Hematopoietic multipotent progenitor cell treated with erythropoietin and hydrocortisone succinate and interleukin-3 and kit ligand, for 15 days (in vitro differentiated cells): ENCODE data around the gene IBTK.
"Not testable (repeated sequence)": the region's sequence is repeated elsewhere in the genome, so short reads cannot be mapped to it uniquely, and the experiment has no call there.

Experiments used
- DNase-seq: peaks from one replicate; pipeline ENCODE4 v3.0.0-alpha.2; 2015; ENCODE audit warnings: low spot score

Gene IBTK

DNA sequence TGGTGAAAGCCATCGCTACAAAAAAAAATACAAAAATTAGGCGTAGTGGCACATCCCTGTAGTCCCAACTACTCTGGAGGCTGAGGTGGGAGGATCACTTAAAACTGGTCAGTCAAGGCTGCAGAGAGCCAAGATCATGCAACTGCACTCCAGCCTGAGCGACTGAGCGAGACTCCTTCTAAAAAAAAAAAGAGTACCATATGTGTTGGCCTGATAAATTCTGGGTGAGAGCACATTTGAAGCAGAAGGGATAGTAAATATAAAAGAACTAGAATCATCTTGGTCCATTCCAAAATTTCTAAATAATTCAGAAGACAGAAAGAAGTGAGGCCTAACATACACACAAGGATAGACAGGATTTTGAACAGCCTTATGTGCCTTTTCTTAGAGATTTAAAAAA is 2.2 kb downstream of the IBTK start:
- no peak for DNase-seq

GRCh38 chr6:82243884-82244283 is 3.7 kb downstream of the IBTK start:
- DNase-seq = no peak

- DNase-seq = no peak
Measured at GRCh38 chr6:82240186-82240585, 7.4 kb downstream of the IBTK start.

DNA sequence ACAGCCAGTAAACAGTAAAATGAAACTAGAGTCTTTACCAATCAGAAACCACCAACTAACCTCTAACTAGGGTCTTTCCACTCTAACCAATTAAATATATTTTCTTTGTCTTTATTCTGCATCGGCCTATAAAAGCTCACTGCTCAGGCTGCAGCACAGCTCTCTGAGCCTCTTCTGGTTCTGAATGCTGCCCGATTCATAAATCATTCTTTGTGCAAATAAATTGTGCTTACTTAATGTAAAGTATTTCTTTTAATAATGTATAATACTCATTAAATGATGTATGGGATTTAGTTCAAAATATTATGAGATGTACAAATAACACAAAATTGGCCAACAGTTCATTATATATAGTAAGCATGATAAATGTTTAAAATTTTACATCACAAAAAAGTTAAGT is 7.9 kb downstream of the IBTK start:
- no peak for DNase-seq

DNA sequence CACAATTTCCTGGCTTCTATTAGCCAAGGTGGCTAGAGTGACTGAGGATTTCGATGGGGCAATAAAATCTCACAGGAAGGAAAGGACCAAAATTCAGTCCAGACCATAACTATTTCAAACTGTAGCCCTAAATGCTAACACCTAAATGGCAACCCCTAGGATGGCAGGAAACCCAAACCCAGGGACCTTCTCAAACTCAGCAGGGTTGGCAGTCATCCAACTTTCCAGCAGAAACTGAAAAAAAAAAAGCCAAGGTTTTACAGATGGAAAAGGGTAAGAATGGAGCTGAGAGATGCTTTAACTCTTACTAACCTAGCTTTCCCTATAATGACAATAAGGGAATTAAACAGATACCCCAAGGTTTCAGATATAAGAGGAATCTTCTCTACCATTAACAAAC is 10.5 kb downstream of the IBTK start:
- peak; percentile 30 for DNase-seq

DNA sequence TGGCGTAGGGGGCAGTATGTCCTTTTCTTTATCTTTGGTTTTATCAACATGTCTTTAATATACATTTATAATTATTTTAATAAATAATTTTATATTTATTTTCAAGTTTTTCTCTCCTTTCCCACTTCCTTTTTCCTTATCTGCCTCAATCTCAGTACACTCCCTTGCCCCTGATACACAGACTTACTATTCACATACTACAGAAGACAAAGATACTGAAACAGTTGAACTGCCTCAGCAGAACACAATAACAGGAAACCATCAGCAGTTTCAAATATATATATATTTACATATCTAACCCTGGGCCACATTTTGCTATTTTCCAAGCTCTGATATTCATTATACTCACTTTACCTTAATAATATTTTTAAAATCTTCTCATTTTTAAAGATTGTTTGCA is 19.8 kb downstream of the IBTK start:
- DNase-seq = no peak

DNA sequence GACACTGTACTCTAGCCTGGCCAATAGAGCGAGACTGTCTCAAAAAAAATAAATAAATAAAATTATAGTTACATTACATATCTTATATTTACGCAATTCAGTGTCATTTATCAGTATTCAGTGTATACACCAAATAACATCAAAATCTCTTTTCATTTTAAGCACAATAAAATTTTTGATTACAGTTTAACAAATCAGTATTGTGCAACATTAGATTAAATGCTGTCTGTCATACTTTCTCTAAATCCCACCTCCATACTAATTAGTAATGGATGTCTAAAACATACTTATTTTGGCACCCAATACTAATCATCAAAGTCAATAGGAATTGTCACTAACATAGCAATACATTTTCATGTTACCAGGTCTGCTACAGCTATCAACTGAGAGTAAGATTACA is 27.4 kb downstream of the IBTK start:
- DNase-seq = no peak

- DNase-seq = no peak
Measured at GRCh38 chr6:82217018-82217586, 30.4 kb downstream of the IBTK start.

- no peak for DNase-seq
Measured at GRCh38 chr6:82216549-82216948, 31.0 kb downstream of the IBTK start.

- DNase-seq = no peak
Measured at GRCh38 chr6:82211326-82211725, 36.2 kb downstream of the IBTK start.

DNA sequence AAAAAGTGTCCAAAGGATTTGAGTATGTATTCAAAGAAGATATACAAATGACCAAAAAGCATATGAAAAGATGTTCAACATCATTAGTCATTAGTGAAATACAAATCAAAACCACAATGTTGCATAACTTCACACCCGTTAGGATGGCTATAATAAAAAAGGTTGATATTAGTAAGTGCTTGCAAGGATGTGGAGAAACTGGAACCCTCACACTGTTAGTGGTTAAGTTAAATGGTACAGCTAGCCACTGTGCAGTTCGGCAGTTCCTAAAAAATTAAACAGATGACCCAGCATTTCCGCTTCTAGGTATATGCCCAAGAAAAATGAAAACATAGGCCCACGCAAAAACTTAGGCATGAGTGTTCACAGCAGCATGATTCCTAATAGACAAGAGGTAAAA is 38.6 kb downstream of the IBTK start:
- no peak for DNase-seq

- peak; percentile 13 for DNase-seq
Measured at GRCh38 chr6:82205930-82206392, 41.6 kb downstream of the IBTK start.

GRCh38 chr6:82204020-82204419 is 43.5 kb downstream of the IBTK start:
- DNase-seq = no peak

DNA sequence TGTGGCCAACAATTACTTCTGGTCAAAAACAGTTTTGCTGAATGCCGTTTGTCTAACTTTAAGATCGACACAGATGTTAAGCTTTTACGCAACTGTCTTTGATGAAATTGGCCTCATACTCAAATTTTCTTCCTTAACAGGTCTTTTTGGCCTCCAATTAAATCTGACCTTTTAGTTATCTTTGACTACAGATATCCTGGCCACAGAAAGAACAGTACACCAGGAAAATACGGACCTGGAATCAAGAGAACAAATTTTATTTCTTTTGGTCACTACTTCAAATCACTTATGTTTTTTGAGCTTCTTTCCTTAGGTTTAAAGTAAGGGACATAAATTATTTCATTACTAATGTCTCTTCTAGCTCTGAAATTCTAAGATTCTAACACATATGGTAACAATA is 49.8 kb downstream of the IBTK start:
- DNase-seq = no peak

DNA sequence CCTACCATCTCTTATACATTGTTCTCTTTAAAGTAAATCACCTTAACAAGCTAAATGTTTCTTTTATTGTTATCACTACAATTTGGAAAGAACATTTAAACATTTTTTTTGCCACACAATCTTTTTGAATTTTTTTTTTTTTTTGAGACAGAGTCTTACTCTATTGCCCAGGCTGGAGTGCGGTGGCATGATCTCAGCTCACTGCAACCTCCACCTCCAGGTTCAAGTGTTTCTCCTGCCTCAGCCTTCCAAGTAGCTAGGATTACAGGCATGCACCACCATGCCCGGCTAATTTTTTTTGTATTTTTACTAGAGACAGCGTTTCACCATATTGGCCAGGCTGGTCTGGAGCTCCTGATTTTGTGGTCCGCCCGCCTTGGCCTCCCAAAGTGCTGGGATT is 50.3 kb downstream of the IBTK start:
- DNase-seq = not testable (repeated sequence)

GRCh38 chr6:82196161-82196560 is 51.4 kb downstream of the IBTK start:
- no peak for DNase-seq

DNA sequence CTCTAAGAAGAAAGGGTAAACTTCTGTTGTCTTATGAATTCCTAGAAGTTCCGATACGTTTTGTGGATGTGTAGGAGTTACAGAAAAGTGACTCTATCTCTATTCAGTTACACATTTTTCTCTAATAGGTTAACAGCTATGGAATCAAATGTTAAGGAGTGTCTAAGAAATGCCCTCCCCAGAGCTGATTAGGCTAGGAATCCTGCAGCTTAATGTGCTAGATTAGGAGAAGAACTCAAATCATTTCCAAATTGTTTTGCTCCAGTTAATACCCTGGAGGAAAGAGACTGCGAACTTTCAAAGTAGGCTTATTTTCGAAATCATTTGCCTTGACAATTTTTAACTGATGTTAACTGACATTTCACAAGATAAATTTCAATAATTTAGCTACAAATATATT is 51.9 kb downstream of the IBTK start:
- no peak for DNase-seq

DNA sequence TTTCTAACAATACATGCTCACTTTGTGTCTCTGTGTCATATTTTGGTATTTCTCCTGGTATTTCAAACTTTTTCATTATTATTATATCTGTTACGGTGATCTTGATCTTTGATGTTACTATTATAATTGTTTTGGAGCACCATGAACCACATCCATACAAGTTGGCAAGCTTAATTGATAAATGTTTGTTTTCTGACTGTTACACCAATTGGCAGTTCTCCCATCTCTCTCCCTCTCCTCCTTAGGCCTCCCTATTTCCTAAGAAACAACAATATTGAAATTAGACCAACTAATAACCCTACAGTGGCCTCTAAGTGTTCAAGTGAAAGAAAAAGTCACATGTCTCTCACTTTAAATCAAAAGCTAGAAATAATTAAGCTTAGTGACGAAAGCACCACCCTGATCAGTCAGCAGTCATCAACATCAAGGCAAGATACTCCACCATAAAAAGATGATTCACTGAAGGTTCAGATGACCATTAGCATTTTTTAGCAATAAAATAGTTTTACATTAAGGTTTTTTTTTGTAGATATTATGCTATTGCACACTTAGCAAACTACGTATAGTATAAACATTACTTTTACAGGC is 61.5 kb downstream of the IBTK start:
- no peak for DNase-seq

DNA sequence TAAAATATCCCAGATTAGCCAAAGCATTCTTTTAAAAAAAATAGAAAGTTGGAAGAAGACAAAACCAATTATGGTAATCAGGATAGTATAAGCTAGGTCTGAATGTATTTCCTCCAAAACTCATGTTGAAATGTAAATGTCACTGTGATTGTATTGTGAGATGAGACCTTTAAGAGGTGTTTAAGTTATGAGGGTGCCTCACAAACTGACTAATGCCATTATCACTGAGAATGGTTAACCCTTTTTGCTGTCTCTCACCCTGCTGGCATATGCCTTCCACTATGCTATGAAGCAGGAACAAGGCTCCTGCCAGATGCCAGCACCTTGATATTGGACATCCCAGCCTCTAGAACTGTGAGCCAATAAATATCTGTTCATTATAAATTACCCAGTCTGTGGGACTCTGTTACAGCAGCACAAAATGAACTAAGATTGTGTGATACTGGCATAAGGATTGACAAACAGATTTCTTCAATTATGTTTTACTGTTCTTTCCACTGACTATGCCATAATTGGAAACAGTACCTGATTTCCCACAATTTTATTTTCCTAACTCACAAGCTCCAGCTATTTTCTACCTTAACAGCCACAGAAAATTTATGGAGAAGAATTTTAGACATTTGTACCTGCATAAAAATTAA is 63.8 kb downstream of the IBTK start:
- no peak for DNase-seq

DNA sequence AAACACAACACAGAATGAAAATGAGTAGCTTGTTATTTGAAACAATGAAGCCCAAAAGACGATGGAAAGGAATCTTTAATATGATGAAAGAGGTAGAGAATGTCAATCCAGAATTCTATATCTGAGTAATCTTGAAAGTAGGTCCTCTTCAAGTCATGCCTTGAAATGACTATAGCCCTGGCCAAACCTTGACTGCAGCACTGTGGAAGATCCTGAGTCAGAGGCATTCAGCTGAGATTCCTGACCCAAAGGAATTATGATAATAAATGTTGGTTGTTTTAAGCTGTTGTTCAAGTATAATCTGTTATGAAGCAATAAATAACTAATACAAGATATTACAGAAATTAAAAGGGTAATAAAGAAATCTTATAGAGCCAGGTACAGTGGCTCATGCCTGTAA is 64.8 kb downstream of the IBTK start:
- DNase-seq = no peak

DNA sequence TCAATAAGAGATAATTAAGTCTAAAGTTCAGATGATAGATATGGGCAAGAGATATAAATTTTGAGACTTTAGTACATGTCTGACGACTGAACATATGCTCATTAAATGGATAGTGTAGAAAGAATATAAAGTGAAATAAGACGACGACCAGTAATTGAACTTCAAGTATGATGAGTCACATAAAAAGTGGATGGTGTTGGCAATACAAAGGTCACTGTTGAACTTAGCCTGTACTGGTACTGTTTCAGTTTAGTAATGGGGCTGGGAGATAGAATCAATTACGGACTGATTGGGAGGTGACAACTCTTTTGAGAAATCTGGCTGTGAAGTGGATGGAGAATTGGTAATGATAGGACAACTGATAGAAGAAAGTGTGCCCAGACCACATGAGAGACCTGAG is 68.1 kb downstream of the IBTK start:
- DNase-seq = no peak

DNA sequence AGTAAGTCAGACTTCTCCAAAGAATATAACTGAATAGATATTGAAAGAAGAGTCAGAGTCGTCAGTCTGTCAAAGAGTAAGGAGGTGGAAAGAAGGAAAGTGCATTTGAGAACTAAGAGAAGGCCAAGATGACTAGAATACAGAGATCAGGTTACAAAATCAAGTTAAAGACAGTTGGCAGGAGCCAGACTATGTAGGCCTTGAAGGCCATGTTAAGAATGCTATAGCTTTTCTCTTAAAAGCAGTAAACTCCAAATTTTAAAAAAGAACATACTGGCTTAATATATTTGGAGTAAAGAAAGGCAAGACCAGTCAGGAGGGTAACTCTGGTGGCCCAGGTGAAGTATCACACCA is 68.8 kb downstream of the IBTK start:
- no peak for DNase-seq

DNA sequence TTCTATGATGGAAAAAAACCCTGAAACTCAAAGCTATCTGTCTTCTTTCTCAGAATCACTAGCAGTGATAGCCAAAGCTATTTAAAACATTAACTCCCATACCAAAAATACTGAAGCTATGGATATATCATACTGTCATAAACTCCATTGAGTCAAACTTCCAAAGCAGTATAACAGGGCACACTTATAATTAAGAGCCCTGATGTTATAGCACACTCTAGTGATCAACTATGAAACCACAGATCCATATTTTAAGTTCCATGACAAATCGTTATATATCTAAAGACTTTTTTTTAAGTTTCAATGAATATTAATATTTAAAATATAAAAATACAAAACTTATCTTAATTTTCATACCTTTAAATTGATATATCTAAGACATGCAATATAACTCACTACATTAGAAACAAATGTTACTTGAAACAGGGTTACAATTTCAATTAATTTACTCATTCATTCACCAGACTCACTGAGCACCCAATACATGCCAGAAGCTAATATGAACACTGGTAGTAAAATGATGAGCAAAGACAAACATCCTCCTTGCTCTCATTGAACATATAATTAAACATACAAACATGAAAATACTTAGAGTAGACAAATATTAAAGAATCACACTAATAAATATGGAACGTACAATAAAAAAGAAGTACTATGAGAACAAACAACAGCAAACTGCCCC is 69.3 kb downstream of the IBTK start:
- DNase-seq = no peak
